HG03097 (cell line): Measurements from ENCODE around the gene SLC17A1.

Experiments used
- ATAC-seq: cut with Tn5 transposase; IDR thresholded peaks from one replicate; pipeline ENCODE4 v1.9.1; 2021; ENCODE audit not compliant: unreplicated experiment, low FRiP score

SLC17A1 gene

GRCh38 chr6:25833136-25833535 is 1.3 kb upstream of the SLC17A1 start:
- ATAC-seq = no peak

- ATAC-seq = no peak
Observed at GRCh38 chr6:25832670-25833069, 818 bp upstream of the SLC17A1 start.

GRCh38 chr6:25832307-25832662 is 433 bp upstream of the SLC17A1 start:
- no peak for ATAC-seq

- ATAC-seq = no peak
Observed at GRCh38 chr6:25830458-25830857, 1.4 kb downstream of the SLC17A1 start.

- ATAC-seq = no peak
Observed at GRCh38 chr6:25829375-25829774, 2.5 kb downstream of the SLC17A1 start.

GRCh38 chr6:25821341-25821740 is 10.5 kb downstream of the SLC17A1 start:
- no peak for ATAC-seq

- no peak for ATAC-seq
Observed at GRCh38 chr6:25816252-25816651, 15.6 kb downstream of the SLC17A1 start.

GRCh38 chr6:25815194-25815593 is 16.7 kb downstream of the SLC17A1 start:
- no peak for ATAC-seq

GRCh38 chr6:25804804-25805203 is 27.0 kb downstream of the SLC17A1 start:
- no peak for ATAC-seq

GRCh38 chr6:25801436-25801835 is 30.4 kb downstream of the SLC17A1 start:
- ATAC-seq = no peak

GRCh38 chr6:25794784-25795183 is 37.1 kb downstream of the SLC17A1 start:
- ATAC-seq = no peak

GRCh38 chr6:25793970-25794369 is 37.9 kb downstream of the SLC17A1 start:
- no peak for ATAC-seq

GRCh38 chr6:25792016-25792415 is 39.8 kb downstream of the SLC17A1 start:
- no peak for ATAC-seq

GRCh38 chr6:25789475-25789874 is 42.4 kb downstream of the SLC17A1 start:
- ATAC-seq = no peak

GRCh38 chr6:25788305-25788922 is 43.4 kb downstream of the SLC17A1 start:
- no peak for ATAC-seq

- ATAC-seq = no peak
Observed at GRCh38 chr6:25787428-25787827, 44.4 kb downstream of the SLC17A1 start.

- ATAC-seq = no peak
Observed at GRCh38 chr6:25781134-25781533, 50.7 kb downstream of the SLC17A1 start.

- ATAC-seq = no peak
Observed at GRCh38 chr6:25777856-25778649, 53.8 kb downstream of the SLC17A1 start.

GRCh38 chr6:25777031-25777430 is 54.8 kb downstream of the SLC17A1 start:
- ATAC-seq = no peak

- ATAC-seq = no peak
Observed at GRCh38 chr6:25774120-25774715, 57.6 kb downstream of the SLC17A1 start.

GRCh38 chr6:25769983-25770382 is 61.9 kb downstream of the SLC17A1 start:
- ATAC-seq = no peak

GRCh38 chr6:25768566-25768965 is 63.3 kb downstream of the SLC17A1 start:
- ATAC-seq = no peak
